Germinal center (tissue), 1 donor: ENCODE data around the gene NLGN1.

Experiments
- DNase-seq: peaks from one replicate; pipeline ENCODE4 v3.0.0; 2012; ENCODE audit warnings: mixed read lengths, low spot score

NLGN1 gene

GRCh38 chr3:174098746-174099145 lies 701.2 kb downstream of the NLGN1 start:
- DNase-seq = no peak

GRCh38 chr3:174099724-174100123 lies 702.2 kb downstream of the NLGN1 start:
- DNase-seq = no peak

GRCh38 chr3:174100744-174101143 lies 703.2 kb downstream of the NLGN1 start:
- no peak for DNase-seq

GRCh38 chr3:174101244-174101643 lies 703.7 kb downstream of the NLGN1 start:
- DNase-seq = no peak

- no peak for DNase-seq
Observed at GRCh38 chr3:174102274-174102673, 704.7 kb downstream of the NLGN1 start.

GRCh38 chr3:174102866-174103265 lies 705.3 kb downstream of the NLGN1 start:
- no peak for DNase-seq

GRCh38 chr3:174110761-174111160 lies 713.2 kb downstream of the NLGN1 start:
- no peak for DNase-seq

GRCh38 chr3:174111776-174112175 lies 714.2 kb downstream of the NLGN1 start:
- DNase-seq = no peak

GRCh38 chr3:174116421-174116820 lies 718.9 kb downstream of the NLGN1 start:
- DNase-seq = no peak

- no peak for DNase-seq
Observed at GRCh38 chr3:174120997-174121396, 723.5 kb downstream of the NLGN1 start.

- DNase-seq = no peak
Observed at GRCh38 chr3:174122411-174122810, 724.9 kb downstream of the NLGN1 start.

GRCh38 chr3:174125267-174125824 lies 727.8 kb downstream of the NLGN1 start:
- DNase-seq = no peak

- DNase-seq = no peak
Observed at GRCh38 chr3:174126990-174127758, 729.6 kb downstream of the NLGN1 start.

- no peak for DNase-seq
Observed at GRCh38 chr3:174132006-174132405, 734.5 kb downstream of the NLGN1 start.

GRCh38 chr3:174132421-174133042 lies 735.0 kb downstream of the NLGN1 start:
- DNase-seq = no peak

- DNase-seq = no peak
Observed at GRCh38 chr3:174146008-174146407, 748.5 kb downstream of the NLGN1 start.

GRCh38 chr3:174147798-174148197 lies 750.3 kb downstream of the NLGN1 start:
- DNase-seq = no peak

- no peak for DNase-seq
Observed at GRCh38 chr3:174153871-174154270, 756.3 kb downstream of the NLGN1 start.

- no peak for DNase-seq
Observed at GRCh38 chr3:174156200-174156599, 758.7 kb downstream of the NLGN1 start.

GRCh38 chr3:174158674-174159073 lies 761.1 kb downstream of the NLGN1 start:
- no peak for DNase-seq

GRCh38 chr3:174159604-174160003 lies 762.1 kb downstream of the NLGN1 start:
- no peak for DNase-seq

GRCh38 chr3:174162550-174162949 lies 765.0 kb downstream of the NLGN1 start:
- DNase-seq = no peak

- no peak for DNase-seq
Observed at GRCh38 chr3:174168026-174168425, 770.5 kb downstream of the NLGN1 start.
